RWPE2 (cell line): ENCODE data around the gene ERGIC1.
A peak's percentile ranks its signal among the peaks of the same experiment; 100 is the strongest.

Source experiments
- ATAC-seq: fragments of 200-7000 bp; cut with Tn5 transposase; 3 replicates; pipeline ENCODE4 v1.9.1; 2021; ENCODE audit warnings: low read depth
- DNase-seq: peaks from one replicate; pipeline ENCODE4 v3.0.0-alpha.2; 2020; ENCODE audit warnings: low spot score
- H3K27ac ChIP-seq: fragments of 450-650 bp; 2 replicates; pipeline ENCODE4 v1.5.1; 2017; ENCODE audit warnings: mild to moderate bottlenecking; ENCODE audit not compliant: poor library complexity, severe bottlenecking
- H3K27me3 ChIP-seq: fragments of 250-450 bp; sonication (Bioruptor Pico); 2 replicates; pipeline ENCODE4 v1.5.1; 2021; ENCODE audit warnings: mild to moderate bottlenecking, moderate library complexity; ENCODE audit not compliant: insufficient read depth, poor library complexity, severe bottlenecking
- H3K36me3 ChIP-seq: fragments of 250-450 bp; sonication (Bioruptor Pico); 2 replicates; pipeline ENCODE4 v1.5.1; 2020; ENCODE audit warnings: low read depth, mild to moderate bottlenecking, moderate library complexity
- H3K4me1 ChIP-seq: fragments of 250-450 bp; sonication (Bioruptor Pico); 2 replicates; pipeline ENCODE4 v1.5.1; 2021; ENCODE audit warnings: mild to moderate bottlenecking, moderate library complexity; ENCODE audit not compliant: insufficient read depth, poor library complexity, severe bottlenecking
- H3K4me3 ChIP-seq: fragments of 250-450 bp; sonication (Bioruptor Pico); 2 replicates; pipeline ENCODE4 v1.5.1; 2021; ENCODE audit warnings: mild to moderate bottlenecking, moderate library complexity; ENCODE audit not compliant: severe bottlenecking
- H3K9me3 ChIP-seq: fragments of 250-450 bp; sonication (Bioruptor Pico); 2 replicates; pipeline ENCODE4 v1.5.1; 2021; ENCODE audit warnings: mild to moderate bottlenecking, moderate library complexity; ENCODE audit not compliant: severe bottlenecking
- CTCF ChIP-seq: fragments of 450-650 bp; IDR thresholded peaks from one replicate; pipeline ENCODE4 v1.5.1; 2017; ENCODE audit warnings: mild to moderate bottlenecking, moderate library complexity; ENCODE audit not compliant: poor library complexity, severe bottlenecking

ERGIC1 gene

GRCh38 chr5:172918421-172919371 lies 84.6 kb downstream of the ERGIC1 start:
- Histone ChIP-seq H3K9me3 (no peaks in the 10 kb centered on the region), H3K4me3 (no peak overlapping the region), H3K4me1 (peaks cover 12% of the 10 kb centered on the region), H3K36me3 (peaks cover 81% of the 10 kb centered on the region), H3K27me3 (no peaks in the 10 kb centered on the region), H3K27ac (peak overlapping the region; percentile 68)
- no peak for TF ChIP-seq CTCF
- no peak for DNase-seq
- ATAC-seq, result no peak

GRCh38 chr5:172919525-172920446 lies 85.7 kb downstream of the ERGIC1 start:
- Histone ChIP-seq H3K4me3 (no peak overlapping the region), H3K27me3 (no peaks in the 10 kb centered on the region), H3K36me3 (peaks cover 81% of the 10 kb centered on the region), H3K9me3 (no peaks in the 10 kb centered on the region), H3K4me1 (peaks cover 12% of the 10 kb centered on the region), H3K27ac (peak overlapping the region; percentile 68)
- ATAC-seq (peak; percentile 37; the same call in 1 of the 3 replicates), DNase-seq (no peak)
- no peak for TF ChIP-seq CTCF

- H3K27ac ChIP-seq, result peak overlapping the region; percentile 68
- peaks cover 79% of the 10 kb centered on the region for H3K36me3 ChIP-seq
- H3K9me3 ChIP-seq, result no peaks in the 10 kb centered on the region
- H3K27me3 ChIP-seq, result no peaks in the 10 kb centered on the region
- peaks cover 12% of the 10 kb centered on the region for H3K4me1 ChIP-seq
- DNase-seq (peak; percentile 90), ATAC-seq (peak; percentile 88)
- H3K4me3 ChIP-seq, result no peak overlapping the region
- no peak for TF ChIP-seq CTCF
Measured at GRCh38 chr5:172920447-172920849, 86.4 kb downstream of the ERGIC1 start.

- DNase-seq, result no peak
- ATAC-seq, result no peak
- Histone ChIP-seq H3K4me1 (peaks cover 12% of the 10 kb centered on the region), H3K27me3 (no peaks in the 10 kb centered on the region), H3K36me3 (peaks cover 79% of the 10 kb centered on the region), H3K4me3 (no peak overlapping the region), H3K27ac (peak overlapping the region; percentile 68), H3K9me3 (no peaks in the 10 kb centered on the region)
- TF ChIP-seq CTCF, result no peak
Measured at GRCh38 chr5:172920995-172921394, 86.9 kb downstream of the ERGIC1 start.
